CD4-positive, alpha-beta T cell treated with Interleukin-6 for 4 hours (primary cell): ENCODE results near the gene HOXC12.

Experiments used
- DNase-seq: peaks from one replicate; pipeline ENCODE4 v3.0.0-alpha.2; 2020; ENCODE audit warnings: mixed read lengths

HOXC12 gene

DNA sequence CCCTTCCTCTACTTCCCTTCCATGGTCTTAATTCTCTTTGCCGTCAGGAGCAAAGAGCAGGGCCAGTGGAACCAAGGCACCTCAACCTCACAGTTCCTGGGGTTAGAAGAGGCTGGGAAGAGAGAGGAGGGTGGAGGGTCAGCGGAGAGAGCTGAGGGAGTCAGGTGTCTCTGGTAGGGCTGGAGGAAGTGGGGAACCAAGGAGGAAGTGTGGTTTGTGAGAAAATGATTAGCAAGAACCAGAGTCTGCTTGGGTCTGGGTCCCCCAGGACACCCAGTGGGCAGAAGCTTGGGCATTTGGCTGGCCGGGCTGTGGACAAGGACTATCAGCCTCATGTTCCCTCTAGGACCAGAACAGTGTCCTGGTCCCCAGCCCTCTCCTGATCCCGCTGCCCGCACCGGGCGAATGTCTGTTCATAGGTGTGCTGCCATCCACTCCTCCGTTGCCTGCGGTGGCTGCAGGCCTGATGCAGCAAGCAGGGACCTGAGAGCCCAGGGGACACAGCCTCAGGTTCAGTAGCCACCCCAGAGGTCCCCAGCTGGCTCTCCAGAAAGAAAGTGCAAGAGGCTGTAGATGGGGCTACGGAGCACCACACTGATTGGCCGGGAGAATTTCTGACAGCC, 2.3 kb downstream of the HOXC12 start:
- DNase-seq, result no peak

GRCh38 chr12:53958128-53958527, 3.4 kb downstream of the HOXC12 start:
- no peak for DNase-seq

DNA sequence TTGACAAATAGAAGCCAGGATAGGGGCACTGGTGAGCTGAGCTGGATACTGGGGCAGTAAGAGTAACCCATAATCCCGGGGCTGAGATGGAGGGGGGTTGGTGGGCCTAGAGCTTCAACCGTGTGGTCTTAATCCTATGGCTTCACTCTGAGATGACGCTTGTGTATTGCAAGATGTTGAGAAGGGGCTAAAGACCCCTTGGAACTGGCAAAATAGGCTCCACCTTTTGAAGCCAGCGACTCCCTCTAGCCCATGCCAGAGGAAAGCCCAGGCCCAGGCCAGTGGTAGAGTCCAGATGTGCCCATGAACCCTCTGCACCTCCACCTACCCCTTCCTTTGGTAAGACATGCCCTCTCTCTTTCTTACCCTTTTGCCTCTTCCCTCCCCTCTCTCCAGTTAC, 4.6 kb downstream of the HOXC12 start:
- no peak for DNase-seq

DNA sequence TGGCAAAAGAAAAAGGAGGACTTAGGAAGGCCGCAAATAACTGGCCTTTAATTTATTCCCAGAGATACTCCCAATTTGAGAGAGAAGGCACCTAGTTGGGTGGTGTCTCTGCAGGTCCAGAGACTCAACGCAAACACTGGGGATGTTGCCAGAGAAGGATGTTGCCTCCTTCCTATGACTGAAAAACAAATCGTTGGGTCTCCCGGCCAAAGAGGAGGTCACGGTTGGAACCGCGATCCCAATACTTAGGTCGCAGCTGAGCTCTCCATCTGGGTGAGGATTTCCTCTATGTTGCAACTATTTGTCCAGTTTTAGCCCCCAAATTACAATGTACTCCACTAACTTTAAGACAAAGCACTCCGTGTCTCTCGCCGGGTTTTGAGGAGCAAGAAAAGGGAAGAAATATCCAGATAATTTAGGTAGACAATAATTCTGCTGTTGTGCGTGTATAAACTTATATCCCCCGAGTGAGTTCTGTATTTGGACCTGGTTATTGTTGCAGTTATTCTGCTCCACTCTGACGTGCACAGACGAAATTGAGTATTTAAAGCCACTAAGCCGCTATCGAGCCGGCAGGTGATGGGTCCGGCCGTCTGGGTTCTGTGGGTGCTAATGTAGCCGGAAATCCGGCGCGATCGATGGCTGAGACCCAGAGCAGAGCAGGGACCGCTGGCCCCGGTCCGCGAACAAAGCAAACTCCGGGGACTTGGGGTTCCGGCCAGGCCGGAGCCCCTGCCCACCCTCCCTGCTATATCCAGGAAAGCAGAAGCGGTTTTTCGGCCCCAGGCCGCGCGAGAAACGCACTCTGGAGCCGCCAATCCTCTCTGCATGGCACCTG, 5.7 kb downstream of the HOXC12 start:
- DNase-seq, result no peak

DNA sequence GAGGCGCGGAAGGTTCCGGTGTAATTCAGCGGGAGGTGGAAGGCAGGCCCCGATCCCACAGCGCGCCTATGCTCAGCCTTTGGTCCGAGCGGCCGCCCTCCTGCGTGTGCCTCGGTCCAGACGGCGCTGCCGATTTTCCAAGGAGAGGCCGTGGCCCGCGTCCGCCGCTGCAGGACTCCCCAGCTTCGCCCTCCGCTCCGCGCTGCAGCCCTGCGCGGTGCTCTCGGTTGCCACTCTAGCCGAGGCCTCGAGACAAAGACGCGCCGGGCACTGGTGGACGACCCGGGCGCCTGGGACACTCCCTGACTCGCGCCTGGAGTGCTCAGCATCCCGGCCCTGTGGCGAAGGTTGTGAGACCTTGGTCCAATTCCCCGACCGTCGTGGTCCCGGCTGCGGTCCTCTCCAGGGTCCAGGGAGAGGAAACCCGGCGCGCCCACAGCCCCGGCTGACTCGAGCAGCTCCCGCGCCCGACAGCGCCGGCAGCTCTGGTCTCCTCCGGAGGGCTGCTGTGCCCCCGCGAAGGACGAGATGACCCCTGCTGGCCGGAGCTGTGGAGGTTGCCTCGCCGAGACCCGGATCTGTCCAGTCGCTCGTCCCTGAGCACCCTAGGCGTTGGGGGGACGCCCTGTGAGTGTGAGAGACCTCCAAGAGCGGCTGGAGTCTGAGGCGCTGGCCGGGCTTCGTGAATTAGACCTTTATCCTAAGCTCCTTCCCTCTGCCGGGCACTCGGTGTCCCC, 6.5 kb downstream of the HOXC12 start:
- no peak for DNase-seq

GRCh38 chr12:53963005-53963404, 8.3 kb downstream of the HOXC12 start:
- no peak for DNase-seq

DNA sequence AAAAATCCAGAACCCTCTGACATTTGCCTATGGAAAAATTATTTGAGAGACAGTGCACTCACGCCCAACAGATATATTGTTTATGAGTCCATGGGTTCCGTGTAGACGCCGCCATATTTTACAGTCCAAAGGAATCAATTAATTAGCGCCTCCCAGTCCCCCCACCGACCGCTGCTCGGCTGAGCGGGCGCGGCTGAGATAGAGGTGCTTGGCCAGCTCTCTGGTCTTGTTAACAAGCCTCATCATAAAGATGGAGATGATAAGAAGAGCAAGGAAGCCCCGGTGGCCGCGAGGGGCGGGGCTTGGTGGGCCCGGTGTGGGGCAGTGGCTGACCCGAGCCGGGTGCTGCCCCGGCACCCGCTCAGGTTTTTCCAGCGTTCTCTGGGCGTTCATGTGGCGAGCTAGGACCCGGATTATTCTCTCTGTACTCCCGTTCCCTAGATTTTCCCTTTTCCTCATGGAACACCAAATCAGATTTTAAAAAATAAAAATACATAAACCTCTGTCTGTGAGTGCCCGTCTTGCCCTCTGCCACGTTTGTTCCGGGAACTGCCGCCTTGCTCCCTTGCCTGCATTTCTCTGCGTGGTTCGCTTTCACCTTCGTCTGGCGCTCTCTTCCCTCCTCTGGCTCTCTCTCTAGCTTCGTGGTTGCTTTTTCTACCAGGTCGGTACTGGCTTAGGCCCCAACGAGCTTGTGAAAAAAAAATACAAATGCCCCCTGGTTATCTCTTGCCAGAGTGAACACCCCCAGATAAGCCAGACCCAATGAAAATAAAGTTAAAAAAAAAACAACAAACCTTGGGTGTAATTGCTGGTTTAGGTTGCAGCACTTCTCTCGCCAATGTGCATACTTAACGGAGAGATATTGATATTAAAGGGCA, 9.0 kb downstream of the HOXC12 start:
- DNase-seq, result no peak

- DNase-seq, result no peak
Measured at GRCh38 chr12:53964315-53964713, 9.6 kb downstream of the HOXC12 start.

DNA sequence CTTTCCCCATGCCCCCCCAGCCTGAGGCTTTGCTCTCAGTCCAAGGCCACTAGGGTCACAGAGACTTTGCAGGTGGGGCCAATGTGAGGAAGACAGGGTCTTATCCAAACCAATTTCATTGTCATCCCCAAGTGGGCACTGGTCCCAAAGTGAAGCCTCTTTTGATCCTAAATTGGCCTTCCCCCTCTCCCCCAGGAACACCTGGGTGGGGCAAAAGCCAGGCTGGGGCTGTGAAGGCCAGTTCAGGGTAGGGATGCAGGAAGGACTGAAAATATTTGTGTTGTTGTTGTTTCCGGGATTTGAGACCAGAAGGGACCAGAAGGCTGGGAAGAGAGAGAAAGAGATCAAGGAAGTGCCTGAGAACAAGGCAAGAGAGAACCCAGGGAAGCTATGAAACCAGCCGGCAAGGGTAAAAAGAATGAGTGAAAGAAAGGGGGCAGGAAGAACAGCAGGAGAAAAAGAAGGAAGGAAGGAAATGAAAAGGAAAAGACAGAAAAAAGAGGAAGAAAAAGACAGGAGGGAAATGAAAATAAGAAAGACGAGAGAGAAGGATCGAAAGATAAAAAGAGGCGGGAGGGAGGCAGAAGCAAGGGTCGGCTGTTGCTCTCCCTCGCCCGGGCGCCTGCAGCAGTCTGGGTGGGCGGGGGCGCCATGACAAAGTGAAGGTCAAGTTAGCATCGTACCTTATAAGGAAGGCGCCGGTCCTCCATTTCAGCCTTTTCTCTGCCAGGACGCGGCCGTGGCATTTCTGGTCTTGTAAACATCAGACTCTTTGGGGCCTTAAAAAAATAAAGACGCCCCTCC, 10.8 kb downstream of the HOXC12 start:
- DNase-seq, result no peak

GRCh38 chr12:53966085-53966384, 11.3 kb downstream of the HOXC12 start:
- DNase-seq, result no peak

- DNase-seq, result no peak
Measured at GRCh38 chr12:53966385-53967133, 11.9 kb downstream of the HOXC12 start.

DNA sequence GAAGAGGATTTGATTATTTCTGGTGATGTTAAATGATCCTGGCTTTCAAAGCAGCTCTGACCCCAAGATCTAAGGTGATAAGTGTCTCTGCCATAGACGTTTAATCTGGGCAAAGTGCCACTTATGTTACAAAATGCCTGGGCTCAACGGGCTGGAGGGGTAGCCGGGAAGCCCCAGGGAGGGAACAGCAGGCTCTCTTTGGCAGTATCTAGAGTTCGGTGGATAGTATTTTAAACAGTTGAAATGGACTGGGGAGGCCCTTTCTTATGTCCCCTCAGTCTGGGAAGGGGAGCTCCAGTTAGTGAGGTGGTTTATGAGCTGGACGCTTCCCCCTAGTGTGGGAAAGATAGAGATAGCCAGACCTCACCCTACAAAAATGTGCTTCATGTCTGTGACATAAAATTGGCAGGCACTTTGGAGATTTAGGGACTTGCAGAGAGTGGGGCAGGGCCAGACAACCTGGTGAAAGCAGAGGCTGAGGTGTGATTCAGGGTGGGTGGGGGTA, 12.8 kb downstream of the HOXC12 start:
- DNase-seq, result no peak

DNA sequence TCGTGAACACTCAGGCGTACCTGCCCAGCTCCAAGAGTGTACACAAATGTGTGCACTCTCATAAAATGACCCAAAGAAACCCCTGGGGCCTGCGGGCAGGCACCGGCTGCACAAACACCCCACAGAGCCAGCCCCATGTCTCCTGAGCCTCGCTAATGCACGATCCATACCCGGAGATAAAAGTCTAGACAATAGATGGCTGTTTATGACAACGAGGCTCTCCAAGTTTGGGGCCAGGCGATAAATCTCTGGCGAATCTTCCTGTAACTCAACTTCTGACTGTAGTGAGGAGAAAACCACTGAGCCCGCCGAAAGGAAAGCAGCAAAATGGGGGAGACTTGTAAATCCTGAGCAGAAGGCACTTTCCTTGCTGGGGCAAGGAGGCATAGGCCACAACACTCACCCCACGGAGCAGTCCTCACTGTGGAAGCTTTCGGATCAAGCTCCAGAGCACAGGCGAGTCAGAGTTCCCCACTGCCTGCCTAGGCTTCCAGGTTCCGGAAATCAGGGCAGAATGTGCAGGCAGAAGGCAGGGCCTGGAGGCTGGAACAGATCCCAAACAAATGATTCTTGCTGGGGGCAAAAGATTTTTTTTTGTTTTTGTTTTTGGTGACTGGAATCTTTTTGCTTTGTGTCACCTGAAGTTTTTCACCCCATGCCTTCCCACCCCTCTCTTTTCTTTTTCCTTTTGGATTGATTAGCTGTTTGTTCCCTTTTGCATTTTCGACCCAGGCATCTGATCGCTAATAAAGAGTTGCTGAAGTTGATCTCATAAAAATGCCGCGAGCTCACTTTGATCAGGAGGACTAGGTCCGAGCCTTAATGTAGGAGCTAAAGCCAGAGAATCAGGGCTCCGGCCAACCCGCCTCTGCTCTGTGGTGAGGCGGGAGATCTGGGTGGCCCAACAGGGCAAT, 13.8 kb downstream of the HOXC12 start:
- no peak for DNase-seq

GRCh38 chr12:53969588-53970259, 15.0 kb downstream of the HOXC12 start:
- DNase-seq, result no peak

DNA sequence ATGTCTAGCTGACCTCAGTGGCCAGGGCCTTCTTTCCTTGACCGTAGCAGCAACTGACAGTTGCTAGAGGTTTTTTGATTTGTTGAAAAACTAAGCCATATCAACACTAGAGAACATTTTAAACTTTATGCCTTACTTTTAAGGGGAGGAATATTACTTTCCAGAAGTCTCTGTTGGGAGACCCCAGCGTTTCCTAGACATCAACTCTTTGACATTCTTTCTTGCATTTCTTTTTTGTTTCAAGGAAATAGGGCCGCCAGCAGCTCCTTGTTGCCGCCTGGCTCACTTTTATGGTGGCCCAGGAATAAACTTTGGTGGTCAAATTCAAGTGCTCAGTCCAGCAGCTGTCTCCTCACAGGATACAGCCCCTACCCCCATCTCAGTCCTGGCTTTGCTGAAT, 15.7 kb downstream of the HOXC12 start:
- no peak for DNase-seq

DNA sequence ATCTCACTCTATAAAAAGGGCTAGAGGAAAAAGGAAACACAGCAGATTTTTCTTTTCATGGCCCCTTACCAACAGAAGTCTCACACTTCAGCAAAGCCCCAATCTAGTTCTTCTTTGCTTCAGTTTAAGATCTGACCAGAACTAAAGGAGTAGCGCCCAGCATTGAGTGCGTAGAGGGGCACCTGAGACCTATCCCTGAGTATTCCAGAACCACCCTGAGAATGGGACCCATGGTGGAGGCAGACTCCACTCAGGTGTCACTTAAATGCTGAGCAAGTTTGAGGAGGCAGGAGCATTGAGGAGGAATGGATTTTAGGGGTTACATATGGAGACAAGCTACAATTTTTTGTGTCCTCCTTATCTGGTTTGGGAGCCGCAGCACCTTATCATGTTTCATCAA, 16.4 kb downstream of the HOXC12 start:
- DNase-seq, result no peak

DNA sequence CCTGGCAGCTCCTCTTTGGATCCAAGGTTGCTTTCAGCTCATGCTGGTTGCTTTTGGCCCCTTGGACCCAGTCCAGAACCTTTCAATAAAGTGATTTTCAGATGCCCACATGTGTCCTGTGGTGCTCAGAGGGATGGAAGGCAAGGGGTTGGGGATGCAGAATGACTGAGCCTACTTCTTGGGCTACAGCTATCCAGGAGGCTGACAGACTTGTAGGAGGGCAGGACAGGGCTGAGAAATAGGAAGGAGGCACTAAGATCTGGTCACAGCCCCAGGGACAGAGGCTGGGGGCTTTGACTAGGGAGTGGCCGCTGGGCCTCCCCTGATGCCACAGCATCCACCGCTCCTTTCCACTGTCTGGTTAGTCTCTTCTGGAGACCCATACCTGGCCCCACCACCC, 17.0 kb downstream of the HOXC12 start:
- no peak for DNase-seq

- no peak for DNase-seq
Measured at GRCh38 chr12:53972152-53972702, 17.5 kb downstream of the HOXC12 start.

GRCh38 chr12:53972722-53973235, 18.1 kb downstream of the HOXC12 start, which contains the start of gene HOXC11:
Gene HOXC11, plus strand, starts transcription at chr12:53973126. Its CDS starts 116 bp downstream, at chr12:53973242.
- no peak for DNase-seq
